Cortex of kidney (tissue), 1 donor: ENCODE measurements around the gene VRTN.
"Not testable (repeated sequence)": the region's sequence is repeated elsewhere in the genome, so short reads cannot be mapped to it uniquely, and the experiment has no call there.

Experiments
- DNase-seq: peaks from one replicate; lab custom pipeline; 2025; lab: John Stamatoyannopoulos, UW

VRTN gene

DNA sequence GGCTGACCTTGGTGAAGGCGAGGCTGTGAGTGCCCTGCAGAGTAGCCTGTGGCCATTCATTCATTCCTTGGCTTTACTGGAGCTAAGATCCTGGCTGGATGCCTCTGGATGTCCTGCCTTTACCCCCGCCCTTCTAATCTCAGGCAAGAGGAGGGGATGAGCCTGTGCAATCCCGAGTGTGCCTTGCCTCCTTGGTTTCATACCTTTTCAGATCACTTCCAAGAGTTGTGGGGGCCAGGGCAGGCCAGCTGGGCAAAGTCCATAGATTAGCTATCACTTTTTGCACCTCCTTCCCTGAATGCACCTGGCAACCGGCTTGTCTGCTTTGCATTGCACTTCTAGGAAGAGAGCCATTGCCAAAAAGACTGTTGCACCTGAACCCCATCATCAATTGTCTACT is 1.5 kb downstream of the VRTN start:
- no peak for DNase-seq

DNA sequence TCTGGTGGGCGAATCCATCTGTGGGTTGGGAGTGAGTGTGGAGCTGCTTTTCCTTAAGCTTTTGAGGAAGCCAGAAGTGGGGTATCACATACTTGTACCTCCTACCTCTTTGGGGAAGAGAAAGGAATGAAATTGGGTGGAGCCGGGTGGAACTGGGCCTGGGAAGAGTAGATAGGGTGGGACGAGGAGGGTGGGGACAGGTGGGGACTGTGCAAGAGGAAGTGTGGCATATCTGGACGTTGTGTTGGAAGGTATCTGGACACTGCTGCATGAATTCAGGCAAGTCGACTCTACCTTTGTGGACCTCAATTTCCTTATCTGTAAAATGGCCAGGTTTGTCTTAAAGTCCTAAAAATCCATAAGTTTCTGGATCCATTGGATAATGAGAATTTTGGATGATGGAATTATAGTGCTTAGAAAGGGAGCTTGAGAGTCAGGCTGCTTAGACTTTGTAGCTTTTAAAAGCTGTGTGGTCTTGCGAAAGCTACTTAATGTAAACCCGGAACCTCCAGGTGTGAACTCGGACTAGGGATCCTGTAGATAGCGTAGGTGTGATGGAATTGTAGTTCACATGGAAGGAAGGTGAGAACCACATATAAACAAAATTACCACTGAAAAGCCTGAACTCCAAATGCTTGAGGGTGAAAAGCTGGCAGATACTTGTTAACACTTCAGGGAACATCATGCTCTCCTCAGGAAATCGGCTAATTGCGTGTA is 2.1 kb downstream of the VRTN start:
- DNase-seq = no peak

DNA sequence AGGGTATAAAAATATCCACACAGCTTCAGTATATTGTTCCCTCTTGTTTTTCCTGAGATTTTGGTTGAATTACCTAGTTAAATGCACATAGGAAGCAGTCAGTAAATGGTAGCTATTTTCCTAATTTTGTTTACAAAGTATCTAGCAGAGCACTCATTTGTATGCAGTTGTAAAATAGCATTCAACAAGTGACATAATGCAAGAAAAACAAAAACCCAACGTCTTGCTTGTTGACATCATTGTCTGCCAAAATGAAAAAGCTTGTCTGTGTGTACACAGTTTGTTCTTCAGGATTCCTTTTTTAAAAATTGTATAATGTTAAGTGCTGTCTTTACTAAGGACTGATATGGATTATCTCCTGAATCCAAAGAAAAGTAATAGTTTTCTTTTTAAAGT is 2.7 kb downstream of the VRTN start:
- DNase-seq = no peak

DNA sequence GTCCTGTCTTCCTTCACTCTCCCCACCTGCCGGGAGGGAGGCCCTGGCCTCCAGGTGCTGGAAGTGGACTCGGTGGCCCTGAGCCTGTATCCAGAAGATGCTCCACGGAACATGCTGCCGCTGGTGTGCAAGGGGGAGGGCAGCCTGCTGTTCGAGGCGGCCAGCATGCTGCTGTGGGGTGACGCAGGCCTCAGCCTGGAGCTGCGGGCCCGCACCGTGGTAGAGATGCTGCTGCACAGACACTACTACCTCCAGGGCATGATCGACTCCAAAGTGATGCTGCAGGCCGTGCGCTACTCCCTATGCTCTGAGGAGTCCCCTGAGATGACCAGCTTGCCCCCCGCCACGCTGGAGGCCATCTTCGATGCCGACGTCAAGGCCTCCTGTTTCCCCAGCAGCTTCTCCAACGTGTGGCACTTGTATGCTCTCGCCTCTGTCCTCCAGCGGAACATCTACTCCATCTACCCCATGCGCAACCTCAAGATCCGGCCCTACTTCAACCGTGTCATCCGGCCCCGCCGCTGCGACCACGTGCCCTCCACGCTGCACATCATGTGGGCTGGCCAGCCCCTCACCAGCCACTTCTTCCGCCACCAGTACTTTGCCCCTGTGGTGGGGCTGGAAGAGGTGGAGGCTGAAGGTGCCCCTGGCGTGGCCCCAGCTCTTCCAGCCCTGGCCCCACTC is 8.8 kb downstream of the VRTN start:
- DNase-seq = no peak

DNA sequence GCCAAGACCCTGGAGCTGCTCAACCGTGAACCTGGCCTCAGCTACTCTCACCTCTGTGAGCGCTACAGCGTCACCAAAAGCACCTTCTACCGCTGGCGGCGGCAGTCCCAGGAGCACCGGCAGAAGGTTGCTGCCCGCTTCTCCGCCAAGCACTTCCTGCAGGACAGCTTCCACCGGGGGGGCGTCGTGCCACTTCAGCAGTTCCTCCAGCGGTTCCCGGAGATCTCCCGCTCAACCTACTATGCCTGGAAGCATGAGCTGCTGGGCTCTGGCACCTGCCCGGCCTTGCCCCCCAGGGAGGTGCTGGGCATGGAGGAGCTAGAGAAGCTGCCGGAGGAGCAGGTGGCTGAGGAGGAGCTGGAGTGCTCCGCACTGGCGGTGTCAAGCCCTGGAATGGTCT is 9.3 kb downstream of the VRTN start:
- no peak for DNase-seq

DNA sequence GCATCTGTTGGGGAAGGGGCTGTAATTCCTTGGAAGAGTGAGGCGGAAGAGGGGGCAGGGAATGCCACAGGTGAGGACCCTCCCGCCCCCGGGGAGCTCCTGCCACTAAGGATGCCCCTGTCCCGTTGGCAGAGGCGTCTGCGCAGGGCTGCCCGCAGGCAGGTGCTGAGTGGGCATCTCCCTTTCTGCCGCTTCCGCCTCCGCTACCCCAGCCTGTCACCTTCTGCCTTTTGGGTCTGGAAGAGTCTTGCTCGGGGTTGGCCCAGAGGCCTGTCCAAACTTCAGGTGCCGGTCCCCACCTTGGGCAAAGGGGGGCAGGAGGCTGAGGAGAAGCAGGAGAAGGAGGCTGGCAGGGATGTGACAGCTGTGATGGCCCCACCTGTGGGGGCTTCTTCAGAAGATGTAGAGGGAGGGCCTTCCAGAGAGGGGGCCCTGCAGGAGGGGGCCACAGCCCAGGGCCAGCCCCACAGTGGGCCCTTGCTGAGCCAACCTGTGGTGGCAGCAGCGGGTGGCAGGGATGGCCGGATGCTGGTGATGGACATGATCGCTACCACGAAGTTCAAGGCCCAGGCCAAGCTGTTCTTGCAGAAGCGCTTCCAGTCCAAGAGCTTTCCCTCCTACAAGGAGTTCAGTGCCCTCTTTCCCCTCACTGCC is 10.0 kb downstream of the VRTN start:
- no peak for DNase-seq

DNA sequence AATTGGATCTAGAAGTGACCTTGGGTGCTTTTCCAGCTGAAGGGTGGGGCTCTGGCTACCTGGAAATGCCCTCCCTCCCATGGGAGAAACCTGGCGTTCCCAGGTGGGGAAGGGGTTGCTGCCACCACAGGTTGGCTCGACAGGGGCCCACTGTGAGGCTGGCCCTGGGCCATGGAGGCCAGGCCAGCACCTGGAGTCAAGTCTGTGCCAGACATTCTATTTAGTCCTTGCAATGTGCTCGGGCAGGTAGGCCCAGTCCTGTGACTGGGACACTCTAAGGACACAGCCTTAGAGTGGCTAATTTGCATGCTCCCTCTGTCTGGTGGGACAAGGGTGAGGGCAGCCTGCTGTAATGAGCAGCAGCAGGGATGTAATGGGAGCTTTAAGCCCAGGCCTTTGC is 11.9 kb downstream of the VRTN start:
- no peak for DNase-seq

DNA sequence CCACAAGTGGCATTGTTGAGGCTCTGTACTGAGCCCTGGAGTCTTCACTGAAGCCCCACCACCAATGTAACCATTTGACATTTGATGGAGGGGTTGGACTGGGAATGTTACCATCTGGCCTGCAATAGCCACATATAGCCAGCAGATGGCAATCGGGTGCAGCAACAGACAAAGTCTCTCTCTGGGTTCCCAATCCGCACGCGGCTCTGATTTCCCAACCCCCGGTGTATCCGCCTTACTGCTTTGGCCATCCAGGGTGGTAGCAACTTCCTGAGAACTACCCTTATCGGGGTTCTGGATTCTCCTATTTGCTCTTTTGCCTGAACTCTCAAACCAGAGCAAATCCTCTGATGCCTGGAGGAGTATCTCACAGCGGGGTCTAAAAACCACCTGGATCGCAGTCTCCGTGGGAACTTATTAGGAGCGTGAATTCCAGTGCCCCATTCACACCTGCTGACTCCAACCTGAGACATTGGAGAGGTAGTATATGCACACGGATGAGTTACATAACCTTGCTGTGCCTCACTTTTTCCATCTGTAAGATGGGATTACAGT is 14.2 kb downstream of the VRTN start:
- DNase-seq = no peak

DNA sequence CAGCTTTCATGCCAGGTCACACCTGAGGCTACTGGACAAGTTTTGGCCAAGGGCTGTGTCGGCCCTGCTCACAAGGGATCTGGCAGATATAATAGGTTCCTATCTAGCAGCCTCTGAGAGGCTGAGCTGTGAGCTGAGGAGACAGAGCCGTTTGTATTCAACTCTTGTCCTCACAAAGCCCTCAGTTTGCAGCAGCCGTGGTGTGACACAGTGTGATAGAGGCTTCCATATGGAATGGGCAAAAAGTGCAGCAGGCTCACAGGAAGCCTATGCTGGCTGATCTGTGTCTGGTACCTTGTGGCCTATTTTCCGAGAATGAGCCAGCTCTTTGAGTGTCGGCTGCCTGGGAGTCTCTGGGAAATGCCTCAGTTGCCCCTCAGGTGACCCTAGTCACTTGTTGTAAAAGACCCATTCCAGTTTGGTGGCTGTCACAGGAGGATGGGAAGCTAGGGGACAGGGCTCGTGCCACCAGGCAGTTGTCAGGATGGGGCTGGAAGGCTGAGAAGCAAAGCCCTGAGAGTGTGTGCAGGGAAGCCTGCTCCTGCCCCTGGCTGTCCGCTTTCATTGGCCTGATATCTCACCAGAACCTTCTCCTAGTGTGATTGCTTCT is 16.1 kb downstream of the VRTN start:
- DNase-seq = no peak

DNA sequence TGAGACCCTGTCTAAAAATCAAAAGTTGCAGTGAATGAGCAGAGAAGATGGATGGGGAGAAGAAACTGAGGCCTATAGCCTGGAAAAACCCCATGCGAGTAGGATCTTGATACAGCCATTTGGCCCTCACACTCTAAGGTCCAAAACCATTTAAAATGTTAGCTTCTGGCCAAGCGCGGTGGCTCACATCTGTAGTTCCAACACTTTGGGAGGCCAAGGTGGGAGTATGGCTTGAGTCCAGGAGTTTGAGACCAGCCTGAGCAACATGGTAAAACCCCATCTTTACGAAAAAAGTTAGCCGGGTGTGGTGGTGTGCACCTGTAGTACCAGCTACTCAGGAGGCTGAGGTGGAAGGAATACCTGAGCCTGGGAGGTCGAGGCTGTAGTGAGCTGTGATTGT is 19.8 kb downstream of the VRTN start:
- no peak for DNase-seq

DNA sequence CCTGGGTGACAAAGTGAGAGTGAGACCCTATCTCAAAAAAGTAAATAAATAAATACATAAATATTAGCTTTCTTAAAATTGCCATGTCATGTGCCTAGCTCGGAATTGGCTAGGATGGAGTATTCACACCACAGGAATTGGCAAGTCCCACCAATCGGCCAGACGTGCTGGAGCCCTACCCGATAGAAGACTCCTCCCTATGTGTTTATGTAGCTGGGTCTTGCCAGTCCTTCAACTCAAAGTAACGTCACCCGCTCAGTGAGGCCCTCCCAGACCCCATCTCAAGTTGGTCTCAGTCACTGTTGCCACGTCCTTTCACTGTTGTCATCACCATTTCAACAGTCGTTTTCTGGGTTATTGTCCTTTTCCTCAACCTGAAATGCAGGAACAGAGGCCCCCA is 20.2 kb downstream of the VRTN start:
- DNase-seq = no peak

DNA sequence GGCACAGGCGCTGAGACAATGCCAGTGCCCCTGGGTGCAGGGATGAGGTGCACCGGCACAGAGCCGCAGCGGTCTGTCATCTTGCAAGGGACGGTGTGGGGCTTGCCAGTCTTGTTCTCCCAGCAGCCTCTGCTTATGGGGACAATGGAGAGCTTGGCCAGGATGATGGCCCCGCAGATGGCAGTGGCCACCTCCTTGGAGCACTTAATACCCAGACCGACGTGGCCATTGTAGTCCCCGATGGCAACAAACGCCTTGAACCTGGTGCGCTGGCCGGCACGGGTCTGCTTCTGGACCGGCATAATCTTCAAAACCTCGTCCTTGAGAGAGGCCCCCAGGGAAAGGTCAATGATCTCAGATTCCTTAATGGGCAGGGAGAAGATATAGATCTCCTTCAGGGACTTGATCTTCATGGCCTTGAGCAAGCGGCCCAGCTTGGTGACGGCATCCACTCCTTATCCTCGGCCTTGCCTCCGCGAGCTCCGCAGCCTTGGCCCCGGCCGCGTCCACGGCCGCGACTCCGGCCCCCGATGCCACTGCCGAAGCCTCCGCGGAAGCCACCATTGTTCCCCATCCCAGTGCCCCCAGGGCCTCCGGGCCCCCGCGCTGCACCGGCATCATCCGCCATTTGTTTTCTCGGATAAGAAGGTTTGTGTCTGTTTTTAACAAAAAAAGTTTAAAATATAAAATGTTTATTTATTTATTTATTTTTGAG is 29.9 kb downstream of the VRTN start:
- DNase-seq = no peak

DNA sequence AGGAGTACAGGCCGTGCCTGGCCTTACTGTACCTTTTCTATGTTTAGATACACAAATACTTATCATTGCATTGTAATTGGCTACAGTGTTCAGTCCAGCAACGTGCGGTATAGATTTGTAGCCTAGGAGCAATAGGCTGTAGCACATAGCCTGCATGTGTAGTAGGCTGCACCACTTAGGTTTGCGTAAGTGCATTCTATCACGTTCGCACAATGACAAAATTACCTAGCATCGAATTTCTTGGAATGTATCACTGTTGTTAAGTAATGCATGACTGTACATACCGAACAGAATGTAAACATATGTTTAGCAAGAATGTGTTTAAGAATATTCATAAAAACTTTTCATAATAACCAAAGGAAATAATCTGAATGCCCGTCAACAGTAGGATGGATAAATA is 31.9 kb downstream of the VRTN start:
- DNase-seq = no peak

DNA sequence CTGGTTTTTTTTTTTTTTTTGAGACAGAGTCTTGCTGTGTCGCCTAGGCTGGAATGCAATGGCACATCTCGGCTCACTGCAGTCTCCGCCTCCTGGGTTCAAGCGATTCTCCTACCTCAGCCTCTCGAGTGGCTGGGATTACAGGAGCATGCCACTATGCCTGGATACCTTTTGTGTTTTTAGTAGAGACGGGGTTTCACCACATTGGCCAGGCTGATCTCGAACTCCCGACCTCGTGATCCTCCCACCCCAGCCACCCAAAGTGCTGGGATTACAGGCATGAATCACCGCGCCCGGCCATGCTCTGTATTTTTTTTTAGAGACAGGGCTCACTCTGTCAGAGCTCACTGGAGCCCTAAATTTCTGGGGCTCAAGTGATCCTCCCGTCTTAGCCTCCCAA is 32.6 kb downstream of the VRTN start:
- DNase-seq = no peak

DNA sequence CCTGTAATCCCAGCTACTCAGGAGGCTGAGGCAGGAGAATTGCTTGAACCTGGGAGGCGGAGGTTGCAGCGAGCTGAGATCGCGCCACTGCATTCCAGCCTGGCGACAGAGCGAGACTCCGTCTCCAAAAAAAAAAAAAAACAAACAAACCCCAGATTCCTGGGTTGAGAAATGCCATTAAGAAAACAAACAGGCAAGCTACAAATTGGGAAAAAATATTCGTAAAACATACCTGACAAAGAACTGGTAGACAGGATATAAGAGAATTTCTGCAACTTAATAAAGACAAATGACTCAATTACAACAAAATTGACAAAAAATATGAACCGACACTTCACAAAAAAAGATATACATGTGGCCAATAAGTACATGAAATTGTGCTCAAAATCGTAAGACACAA is 33.3 kb downstream of the VRTN start:
- DNase-seq = not testable (repeated sequence)

DNA sequence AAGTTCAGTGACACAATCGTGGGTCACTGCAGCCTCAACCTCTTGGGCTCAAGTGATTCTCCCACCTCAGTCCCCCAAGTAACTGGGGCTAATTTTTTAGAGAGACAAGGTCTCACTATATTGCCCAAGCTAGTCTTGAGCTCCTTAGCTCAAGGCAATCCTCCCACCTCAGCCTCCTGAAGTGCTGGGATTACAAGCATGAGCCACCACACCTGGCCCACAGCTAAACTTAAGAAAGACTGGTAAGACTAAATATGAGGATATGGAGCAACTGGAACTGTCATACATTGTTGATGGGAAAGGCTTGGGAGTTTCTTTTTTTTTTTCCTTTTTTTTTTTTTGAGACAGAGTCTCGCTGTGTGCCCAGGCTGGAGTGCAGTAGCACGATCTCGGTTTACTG is 34.0 kb downstream of the VRTN start:
- DNase-seq = no peak

DNA sequence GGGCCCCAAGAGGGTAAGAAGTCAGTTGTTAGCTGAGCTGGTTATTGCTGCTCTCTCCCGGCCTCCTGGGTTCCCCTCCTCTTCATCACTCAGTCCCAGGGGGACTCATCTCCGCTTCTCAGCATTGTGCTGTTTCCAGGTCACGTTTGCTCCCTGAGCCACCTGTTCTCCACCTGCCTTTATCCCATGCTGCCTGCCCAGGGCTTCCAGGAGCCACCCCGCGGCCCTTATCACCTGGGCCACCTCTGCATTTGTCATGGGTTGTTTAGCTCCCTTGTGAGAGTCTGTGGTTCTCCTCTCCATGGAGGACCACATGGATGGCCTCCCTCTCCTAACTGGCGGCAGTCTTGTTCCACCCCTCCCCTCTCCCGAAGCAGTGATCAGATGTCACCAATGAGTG is 41.7 kb downstream of the VRTN start:
- no peak for DNase-seq

DNA sequence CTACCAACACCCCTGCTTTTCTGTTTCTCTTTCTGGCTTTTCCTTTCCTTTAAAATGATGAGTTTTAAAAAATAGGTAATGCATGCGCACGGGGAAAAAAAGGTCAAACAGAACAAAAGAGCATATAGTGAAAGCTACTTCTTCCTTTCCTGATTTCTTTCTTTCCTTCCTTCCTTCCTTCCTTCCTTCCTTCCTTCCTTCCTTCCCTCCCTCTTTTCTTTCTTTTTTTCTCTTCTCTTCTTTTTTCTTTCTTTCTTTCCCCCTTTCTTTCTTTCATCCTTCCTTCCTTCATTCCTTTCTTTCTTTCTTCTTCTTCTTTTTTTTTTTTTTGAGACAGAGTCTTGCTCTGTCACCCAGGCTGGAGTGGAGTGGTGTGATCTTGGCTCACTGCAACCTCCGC is 42.2 kb downstream of the VRTN start:
- not testable (repeated sequence) for DNase-seq

DNA sequence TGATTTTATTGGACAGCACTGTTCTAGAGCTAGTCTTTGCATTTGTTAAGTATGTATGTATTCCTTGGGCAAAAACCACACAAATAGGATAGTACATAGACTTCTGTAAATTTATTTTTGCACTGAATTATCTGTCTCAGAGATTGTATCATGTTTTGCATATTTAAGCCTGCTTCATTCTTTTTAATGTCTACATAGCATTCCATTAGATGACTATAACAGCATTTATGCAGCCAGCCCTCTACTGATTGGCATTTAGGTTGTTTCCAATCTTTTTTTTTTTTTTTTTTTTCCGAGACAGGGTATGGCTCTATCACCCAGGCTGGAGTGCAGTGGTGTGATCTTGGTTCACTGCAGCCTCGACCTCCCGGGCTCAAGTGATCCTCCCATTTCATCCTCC is 43.2 kb downstream of the VRTN start:
- no peak for DNase-seq

DNA sequence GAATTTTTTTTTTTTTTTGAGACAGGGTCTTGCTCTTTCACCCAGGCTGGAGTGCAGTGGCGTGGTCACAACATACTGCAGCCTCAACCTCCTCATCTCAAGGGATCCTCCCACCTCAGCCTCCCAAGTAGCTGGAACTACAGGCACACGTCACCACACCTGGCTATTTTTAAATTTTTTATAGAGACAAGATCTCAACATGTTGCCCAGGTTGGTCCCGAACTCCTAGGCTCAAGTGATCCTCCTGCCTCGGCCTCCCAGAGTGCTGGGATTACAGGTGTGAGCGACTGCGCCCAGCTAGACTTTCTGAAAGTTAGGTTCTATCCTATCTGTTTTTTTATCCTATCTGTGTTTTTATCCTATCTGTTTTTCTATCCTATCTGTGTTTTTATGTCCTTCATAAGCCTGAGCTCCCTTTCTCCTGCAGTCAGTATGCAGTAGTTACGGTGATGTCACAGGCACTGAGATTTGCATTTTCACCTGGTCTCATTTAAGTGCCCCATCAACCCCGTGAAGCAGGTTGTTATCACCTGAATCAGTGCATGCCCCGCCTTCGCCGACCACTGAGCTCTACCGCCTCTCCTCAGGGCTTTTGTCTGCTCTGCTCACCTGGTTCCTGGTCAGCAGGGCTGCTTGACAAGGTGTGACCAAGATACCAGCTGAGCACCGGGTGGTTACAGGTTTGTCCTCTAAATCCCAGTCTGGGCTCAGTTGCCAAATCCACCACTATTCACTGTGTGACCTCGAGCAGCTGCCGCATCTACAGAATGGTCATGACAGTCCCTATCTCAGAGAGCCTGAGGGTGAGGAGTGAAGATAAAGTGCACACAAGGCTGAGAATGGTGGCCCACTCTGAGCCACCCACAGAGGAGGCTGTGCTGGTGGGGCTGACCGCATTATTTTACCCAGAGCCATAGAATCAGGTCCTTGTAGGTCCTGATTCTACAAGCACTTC is 44.6 kb downstream of the VRTN start:
- DNase-seq = no peak

DNA sequence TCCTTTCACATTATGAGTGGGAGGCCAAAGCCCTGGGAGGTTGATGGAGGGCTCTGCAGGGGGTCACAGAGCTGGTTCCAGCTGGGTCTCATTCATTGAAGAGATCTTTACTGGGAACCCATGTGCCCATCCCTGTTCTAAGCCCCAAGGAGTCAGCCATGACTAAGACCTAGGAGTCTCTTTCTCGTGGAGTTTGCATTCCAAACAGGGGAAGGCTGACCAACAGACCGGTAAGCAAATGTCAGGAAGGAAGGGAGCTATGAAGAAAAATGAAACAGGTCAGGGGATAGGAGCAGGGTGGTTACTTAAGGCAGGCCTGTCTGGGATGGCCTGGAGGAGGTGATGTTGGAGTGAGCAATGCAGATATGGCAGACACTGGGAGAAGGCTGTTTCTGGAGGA is 46.3 kb downstream of the VRTN start:
- DNase-seq = no peak
